Glutamatergic neuron (in vitro differentiated cells): ENCODE data around the gene TTC27. TPM values are rescaled to one million over a fixed set of nuclear protein-coding genes. Genes with fewer than 3 reads are reported as not detected.

Experiments used
- DNase-seq: peaks from one replicate; pipeline ENCODE4 v3.0.0; 2022
- H3K27ac Mint-ChIP-seq: one replicate; pipeline ENCODE4 v1.8.0; 2020; ENCODE audit warnings: mild to moderate bottlenecking, mixed read lengths, inconsistent platforms; ENCODE audit not compliant: unreplicated experiment
- H3K27me3 Mint-ChIP-seq: one replicate; pipeline ENCODE4 v1.8.0; 2020; ENCODE audit warnings: mild to moderate bottlenecking, moderate library complexity, mixed read lengths, inconsistent platforms; ENCODE audit not compliant: unreplicated experiment
- H3K36me3 Mint-ChIP-seq: one replicate; pipeline ENCODE4 v1.8.0; 2020; ENCODE audit warnings: mild to moderate bottlenecking, mixed read lengths, inconsistent platforms; ENCODE audit not compliant: unreplicated experiment
- H3K4me1 Mint-ChIP-seq: one replicate; pipeline ENCODE4 v1.8.0; 2020; ENCODE audit warnings: mild to moderate bottlenecking, low read depth, mixed read lengths, inconsistent platforms; ENCODE audit not compliant: unreplicated experiment
- H3K4me3 Mint-ChIP-seq: one replicate; pipeline ENCODE4 v1.8.0; 2020; ENCODE audit warnings: mild to moderate bottlenecking, mixed read lengths, inconsistent platforms; ENCODE audit not compliant: unreplicated experiment
- H3K9me3 Mint-ChIP-seq: one replicate; pipeline ENCODE4 v1.8.0; 2020; ENCODE audit warnings: mild to moderate bottlenecking, moderate library complexity, mixed read lengths, inconsistent platforms; ENCODE audit not compliant: unreplicated experiment
- total RNA-seq: library from RNA; stranded (reverse); fragmentation: NEBNext Ultra II Directional; extraction: Animal tissue kit (Norgen Biotek cat#: 25700); gene quantifications from one replicate; pipeline ENCODE4 v1.2.1, GENCODE V29; 2021; ENCODE audit not compliant: unreplicated experiment
- TF ChIP-seq, protein P1 (sequence below): fragments of 200-600 bp; sonication (generic); IDR thresholded peaks from one replicate; pipeline ENCODE4 v1.5.0; 2021; ENCODE audit not compliant: partially characterized antibody, unreplicated experiment

The TTC27 gene
- total RNA-seq, 1 donor from 2014 or later, result 8.3 TPM

DNA sequence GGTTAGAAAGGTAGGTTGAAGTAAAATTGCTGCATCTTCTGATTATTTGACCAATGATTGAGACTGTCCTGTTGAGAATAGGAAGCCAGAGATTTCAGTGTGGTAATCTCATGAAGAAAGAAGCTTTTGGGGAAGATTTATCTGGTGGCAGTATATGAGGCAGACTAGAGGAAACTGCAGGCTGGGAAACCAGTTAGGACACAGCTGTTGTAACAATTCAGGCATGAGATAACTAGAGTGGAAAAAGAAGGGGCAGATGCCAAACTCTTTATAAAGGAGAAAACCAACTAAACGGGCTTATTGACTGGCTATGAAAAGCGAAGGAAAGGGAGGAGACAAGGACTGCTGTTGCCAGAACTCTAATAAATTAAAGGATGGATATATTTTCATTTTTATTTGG, 155.6 kb downstream of the TTC27 start:
- DNase-seq, result no peak
- Mint-ChIP-seq H3K27ac (no peak overlapping the region), H3K36me3 (no peaks in the 10 kb centered on the region), H3K9me3 (no peaks in the 10 kb centered on the region), H3K4me3 (no peak overlapping the region), H3K4me1 (peaks cover 5% of the 10 kb centered on the region), H3K27me3 (peaks cover 2% of the 10 kb centered on the region)
- TF ChIP-seq, protein P1, sequence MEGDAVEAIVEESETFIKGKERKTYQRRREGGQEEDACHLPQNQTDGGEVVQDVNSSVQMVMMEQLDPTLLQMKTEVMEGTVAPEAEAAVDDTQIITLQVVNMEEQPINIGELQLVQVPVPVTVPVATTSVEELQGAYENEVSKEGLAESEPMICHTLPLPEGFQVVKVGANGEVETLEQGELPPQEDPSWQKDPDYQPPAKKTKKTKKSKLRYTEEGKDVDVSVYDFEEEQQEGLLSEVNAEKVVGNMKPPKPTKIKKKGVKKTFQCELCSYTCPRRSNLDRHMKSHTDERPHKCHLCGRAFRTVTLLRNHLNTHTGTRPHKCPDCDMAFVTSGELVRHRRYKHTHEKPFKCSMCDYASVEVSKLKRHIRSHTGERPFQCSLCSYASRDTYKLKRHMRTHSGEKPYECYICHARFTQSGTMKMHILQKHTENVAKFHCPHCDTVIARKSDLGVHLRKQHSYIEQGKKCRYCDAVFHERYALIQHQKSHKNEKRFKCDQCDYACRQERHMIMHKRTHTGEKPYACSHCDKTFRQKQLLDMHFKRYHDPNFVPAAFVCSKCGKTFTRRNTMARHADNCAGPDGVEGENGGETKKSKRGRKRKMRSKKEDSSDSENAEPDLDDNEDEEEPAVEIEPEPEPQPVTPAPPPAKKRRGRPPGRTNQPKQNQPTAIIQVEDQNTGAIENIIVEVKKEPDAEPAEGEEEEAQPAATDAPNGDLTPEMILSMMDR, result no peak

DNA sequence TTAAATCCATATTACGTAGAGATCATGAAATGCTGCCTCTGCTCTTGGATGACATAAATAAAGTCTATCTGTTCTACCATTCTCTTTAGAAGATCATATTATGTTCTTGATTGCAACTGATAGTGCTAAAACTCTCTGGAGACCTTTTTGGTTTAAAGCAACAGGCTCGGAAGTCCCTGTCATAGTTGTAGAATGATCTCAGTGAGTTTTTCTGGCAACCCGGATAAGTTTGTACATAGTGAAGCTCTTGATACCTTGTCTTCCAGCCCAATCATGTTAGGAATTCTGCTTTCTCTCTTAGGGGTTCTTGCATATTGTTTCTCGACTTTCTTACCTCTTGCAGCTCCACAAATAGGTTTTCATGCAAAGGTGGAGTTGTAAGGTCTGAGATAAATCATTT, 156.1 kb downstream of the TTC27 start:
- Mint-ChIP-seq H3K27ac (no peak overlapping the region), H3K9me3 (no peaks in the 10 kb centered on the region), H3K36me3 (no peaks in the 10 kb centered on the region), H3K4me1 (peaks cover 5% of the 10 kb centered on the region), H3K4me3 (no peak overlapping the region), H3K27me3 (peaks cover 2% of the 10 kb centered on the region)
- TF ChIP-seq, protein P1, result no peak
- no peak for DNase-seq

DNA sequence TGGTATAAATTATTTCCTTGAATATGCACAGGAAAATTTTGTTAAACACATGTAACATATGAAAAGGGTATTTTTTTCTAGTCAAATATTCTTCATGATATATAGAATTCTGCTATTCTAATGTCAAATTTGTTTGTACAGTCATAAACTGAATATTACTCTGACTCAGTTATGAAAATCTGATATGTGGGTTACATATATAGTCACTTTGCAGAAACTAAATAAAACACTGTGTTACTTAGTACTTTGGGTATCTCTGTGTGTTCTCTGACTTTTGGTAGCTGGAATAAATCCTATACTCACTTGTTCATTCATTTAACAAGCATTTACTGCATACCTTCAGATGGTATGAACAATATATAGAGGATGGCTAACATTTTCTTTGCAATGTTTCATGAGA, 159.4 kb downstream of the TTC27 start:
- Mint-ChIP-seq H3K9me3 (no peaks in the 10 kb centered on the region), H3K4me1 (peaks cover 5% of the 10 kb centered on the region)
- TF ChIP-seq, protein P1, result no peak

DNA sequence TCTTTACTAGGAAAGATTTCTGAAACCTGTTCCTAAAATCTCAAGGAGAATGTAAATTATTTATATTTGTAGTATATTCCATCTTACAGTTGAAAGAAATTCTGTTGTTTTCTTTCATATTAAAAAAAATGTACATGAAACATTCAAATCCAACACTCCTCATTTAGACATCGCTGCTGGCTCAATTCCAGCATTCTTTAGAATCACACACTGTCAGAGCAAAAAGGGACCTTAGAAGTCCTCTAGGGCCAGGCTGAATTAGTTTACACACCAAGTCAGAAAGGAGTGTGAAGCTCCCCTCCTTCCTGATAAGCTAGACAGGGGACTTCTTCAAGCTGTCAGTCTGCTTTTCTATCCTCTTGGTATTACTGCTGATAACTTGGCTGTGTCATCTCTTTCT, 160.3 kb downstream of the TTC27 start:
- TF ChIP-seq, protein P1, result no peak
- H3K4me3 Mint-ChIP-seq, result no peak overlapping the region
- no peaks in the 10 kb centered on the region for H3K27me3 Mint-ChIP-seq
- no peaks in the 10 kb centered on the region for H3K36me3 Mint-ChIP-seq
- H3K9me3 Mint-ChIP-seq, result no peaks in the 10 kb centered on the region
- H3K4me1 Mint-ChIP-seq, result peaks cover 5% of the 10 kb centered on the region
- H3K27ac Mint-ChIP-seq, result no peak overlapping the region
- DNase-seq, result no peak

More for the DNA sequence above, 159.4 kb downstream of the TTC27 start:
- DNase-seq, result no peak
- Mint-ChIP-seq H3K4me3 (no peak overlapping the region), H3K27me3 (no peaks in the 10 kb centered on the region), H3K36me3 (no peaks in the 10 kb centered on the region), H3K27ac (no peak overlapping the region)

DNA sequence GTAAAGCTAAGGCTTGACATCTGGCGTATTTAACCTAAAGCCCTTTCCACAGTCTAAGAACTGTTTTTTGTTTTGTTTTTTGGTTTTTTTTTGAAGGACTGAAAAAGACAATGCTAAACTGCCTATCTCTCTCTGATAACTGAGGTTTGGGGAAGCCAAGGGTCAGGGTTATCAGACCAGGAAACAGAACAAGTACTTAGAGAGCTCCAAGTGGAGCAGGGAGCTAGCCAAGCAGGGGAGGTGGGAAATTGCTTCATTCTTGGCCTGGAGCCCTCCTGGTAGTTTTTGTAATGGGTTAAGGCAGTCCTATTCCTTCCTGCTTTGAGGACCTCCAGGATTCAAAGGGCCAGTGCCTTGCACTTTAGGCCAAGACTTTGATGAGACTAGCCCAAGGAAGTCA, 164.6 kb downstream of the TTC27 start:
- Mint-ChIP-seq H3K27ac (no peak overlapping the region), H3K4me3 (no peak overlapping the region), H3K9me3 (no peaks in the 10 kb centered on the region), H3K27me3 (no peaks in the 10 kb centered on the region), H3K4me1 (no peaks in the 10 kb centered on the region), H3K36me3 (no peaks in the 10 kb centered on the region)
- TF ChIP-seq, protein P1, result no peak
- no peak for DNase-seq
